ENCODE results near the gene CACNA1E.

CACNA1E gene

DNA sequence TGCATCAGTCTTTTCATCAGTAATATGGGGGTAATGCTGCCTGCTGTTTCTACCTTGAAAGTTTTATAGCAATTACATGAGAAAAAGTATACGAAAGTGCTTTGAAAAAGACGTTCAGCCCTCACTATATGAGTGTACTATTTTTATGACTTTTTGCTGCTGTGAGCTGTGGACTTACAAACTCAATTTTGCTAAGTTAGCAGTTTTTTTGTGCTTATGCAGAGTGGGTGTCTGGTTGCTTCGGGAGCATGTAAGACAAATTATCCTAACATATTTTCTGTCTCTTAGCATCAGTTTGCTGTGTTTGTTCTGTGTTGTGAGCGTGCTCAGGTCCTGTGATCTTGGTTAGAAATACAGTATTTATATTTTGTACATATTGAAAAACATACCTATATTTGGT is 109.7 kb downstream of the CACNA1E start:
- TF ChIP-seq POLR2AphosphoS5 (IDR thresholded peaks at IDR 0.05; ENCODE audit: low read depth, low read length) (no peak), FOXP2 (optimal IDR thresholded peaks at IDR 0.05; ENCODE audit: borderline replicate concordance, extremely low read depth, extremely low read length, insufficient read depth) (no peak), TAF1 (IDR thresholded peaks at IDR 0.05; ENCODE audit: borderline replicate concordance, insufficient read depth, low read length) (no peak), SIN3A (IDR thresholded peaks at IDR 0.05; ENCODE audit: borderline replicate concordance, insufficient read depth, low read length) (no peak)
- TF ChIP-seq, protein P1, sequence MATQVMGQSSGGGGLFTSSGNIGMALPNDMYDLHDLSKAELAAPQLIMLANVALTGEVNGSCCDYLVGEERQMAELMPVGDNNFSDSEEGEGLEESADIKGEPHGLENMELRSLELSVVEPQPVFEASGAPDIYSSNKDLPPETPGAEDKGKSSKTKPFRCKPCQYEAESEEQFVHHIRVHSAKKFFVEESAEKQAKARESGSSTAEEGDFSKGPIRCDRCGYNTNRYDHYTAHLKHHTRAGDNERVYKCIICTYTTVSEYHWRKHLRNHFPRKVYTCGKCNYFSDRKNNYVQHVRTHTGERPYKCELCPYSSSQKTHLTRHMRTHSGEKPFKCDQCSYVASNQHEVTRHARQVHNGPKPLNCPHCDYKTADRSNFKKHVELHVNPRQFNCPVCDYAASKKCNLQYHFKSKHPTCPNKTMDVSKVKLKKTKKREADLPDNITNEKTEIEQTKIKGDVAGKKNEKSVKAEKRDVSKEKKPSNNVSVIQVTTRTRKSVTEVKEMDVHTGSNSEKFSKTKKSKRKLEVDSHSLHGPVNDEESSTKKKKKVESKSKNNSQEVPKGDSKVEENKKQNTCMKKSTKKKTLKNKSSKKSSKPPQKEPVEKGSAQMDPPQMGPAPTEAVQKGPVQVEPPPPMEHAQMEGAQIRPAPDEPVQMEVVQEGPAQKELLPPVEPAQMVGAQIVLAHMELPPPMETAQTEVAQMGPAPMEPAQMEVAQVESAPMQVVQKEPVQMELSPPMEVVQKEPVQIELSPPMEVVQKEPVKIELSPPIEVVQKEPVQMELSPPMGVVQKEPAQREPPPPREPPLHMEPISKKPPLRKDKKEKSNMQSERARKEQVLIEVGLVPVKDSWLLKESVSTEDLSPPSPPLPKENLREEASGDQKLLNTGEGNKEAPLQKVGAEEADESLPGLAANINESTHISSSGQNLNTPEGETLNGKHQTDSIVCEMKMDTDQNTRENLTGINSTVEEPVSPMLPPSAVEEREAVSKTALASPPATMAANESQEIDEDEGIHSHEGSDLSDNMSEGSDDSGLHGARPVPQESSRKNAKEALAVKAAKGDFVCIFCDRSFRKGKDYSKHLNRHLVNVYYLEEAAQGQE (IDR thresholded peaks at IDR 0.05; ENCODE audit: insufficient read depth in 1 of 2, low read depth in 2 of 2, low read length in 2 of 2), result no peak

DNA sequence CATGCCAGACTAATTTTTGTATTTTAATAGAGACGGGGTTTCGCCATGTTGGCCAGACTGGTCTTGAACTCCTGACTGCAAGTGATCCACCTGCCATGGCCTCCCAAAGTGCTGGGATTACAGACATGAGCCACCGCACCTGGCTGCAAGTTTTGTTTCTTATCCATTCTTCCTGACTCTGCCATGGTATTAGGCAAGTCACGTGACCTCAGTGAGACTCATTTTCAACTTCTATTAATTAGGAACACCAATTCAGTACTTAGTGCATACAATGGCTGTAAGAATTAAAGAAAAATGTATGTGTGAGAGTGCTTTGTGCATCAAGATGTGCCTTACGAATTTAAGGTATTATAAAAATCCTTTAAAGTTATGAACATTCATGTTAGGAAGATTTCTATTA is 111.2 kb downstream of the CACNA1E start:
- TF ChIP-seq FOXP2 (optimal IDR thresholded peaks at IDR 0.05; ENCODE audit: borderline replicate concordance, extremely low read depth, extremely low read length, insufficient read depth) (no peak), POLR2AphosphoS5 (IDR thresholded peaks at IDR 0.05; ENCODE audit: low read depth, low read length) (no peak), SIN3A (IDR thresholded peaks at IDR 0.05; ENCODE audit: borderline replicate concordance, insufficient read depth, low read length) (no peak), TAF1 (IDR thresholded peaks at IDR 0.05; ENCODE audit: borderline replicate concordance, insufficient read depth, low read length) (no peak)
- TF ChIP-seq, protein P1 (IDR thresholded peaks at IDR 0.05; ENCODE audit: insufficient read depth in 1 of 2, low read depth in 2 of 2, low read length in 2 of 2), result no peak

DNA sequence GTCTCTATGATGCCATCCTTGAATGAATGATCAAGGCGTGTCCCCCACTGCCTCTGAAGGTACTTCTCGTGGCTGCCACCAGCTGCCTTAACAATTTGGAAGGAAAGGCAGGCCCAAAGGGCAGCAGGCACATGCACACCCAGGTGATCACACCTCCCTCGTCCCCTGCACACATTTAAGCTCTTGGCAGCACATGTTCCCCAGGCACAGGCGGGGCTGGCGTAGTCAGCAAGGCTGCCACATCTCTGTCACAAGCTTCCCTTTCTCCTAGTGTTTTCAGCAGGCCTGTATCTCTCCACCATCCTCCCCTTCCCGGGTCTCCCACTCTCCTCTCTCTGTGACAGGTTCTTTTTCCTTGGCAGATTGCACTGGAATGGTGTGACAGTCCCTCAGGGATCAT is 111.9 kb downstream of the CACNA1E start:
- TF ChIP-seq POLR2AphosphoS5 (IDR thresholded peaks at IDR 0.05; ENCODE audit: low read depth, low read length) (no peak), FOXP2 (optimal IDR thresholded peaks at IDR 0.05; ENCODE audit: borderline replicate concordance, extremely low read depth, extremely low read length, insufficient read depth) (no peak), TAF1 (IDR thresholded peaks at IDR 0.05; ENCODE audit: borderline replicate concordance, insufficient read depth, low read length) (no peak), SIN3A (IDR thresholded peaks at IDR 0.05; ENCODE audit: borderline replicate concordance, insufficient read depth, low read length) (no peak)
- TF ChIP-seq, protein P1 (IDR thresholded peaks at IDR 0.05; ENCODE audit: insufficient read depth in 1 of 2, low read depth in 2 of 2, low read length in 2 of 2), result no peak

DNA sequence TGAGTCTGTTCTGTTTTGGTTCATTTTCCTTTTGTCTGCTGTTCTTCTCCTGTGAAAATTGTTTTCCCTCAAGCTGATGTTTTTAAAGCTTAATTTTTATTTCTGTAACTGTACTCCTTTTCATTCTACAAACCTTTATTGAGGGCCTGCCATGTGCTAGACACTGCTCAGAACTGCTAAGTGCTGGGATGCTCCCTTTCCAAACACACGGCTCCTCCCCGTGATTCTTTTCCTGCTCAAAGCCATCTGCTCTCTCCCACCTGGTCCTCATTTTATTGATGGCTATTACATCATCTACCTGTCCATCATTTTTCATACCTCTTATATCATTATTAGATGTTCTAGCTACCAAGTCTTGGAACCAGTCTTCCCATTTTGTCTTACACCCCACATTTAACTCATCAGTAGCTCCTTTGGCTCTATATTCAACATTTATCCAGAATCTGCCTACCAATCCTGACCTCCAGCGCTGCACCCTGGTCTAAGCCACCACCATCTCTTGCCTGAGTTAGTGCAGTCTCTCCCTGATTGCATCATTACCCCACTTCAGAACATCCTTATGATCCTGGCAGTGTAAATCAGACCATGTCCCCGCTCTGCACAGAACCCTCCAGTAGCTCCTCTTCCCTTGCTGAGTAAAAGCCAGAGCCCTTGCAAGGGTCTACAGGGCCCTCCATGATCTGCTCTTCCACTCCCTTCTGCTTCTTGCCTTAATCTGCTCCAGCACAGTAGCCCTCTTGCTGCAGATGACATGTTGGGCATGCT is 118.1 kb downstream of the CACNA1E start:
- TF ChIP-seq, protein P1 (IDR thresholded peaks at IDR 0.05; ENCODE audit: insufficient read depth in 1 of 2, low read depth in 2 of 2, low read length in 2 of 2), result no peak

Measured in PFSK-1 (cell line).